Mesenchymal stem cell (in vitro differentiated cells and primary cell): ENCODE data around the gene MGAT4B.

Experiments used
- DNase-seq: peaks from one replicate; pipeline ENCODE4 v3.0.0-alpha.2; 2013
- H2AFZ ChIP-seq: one replicate; pipeline ENCODE4 v1.6.1; 2013; ENCODE audit warnings: low read depth, mild to moderate bottlenecking, control low read depth, inconsistent platforms, low read length, moderate library complexity
- H2AK5ac ChIP-seq: 2 replicates; pipeline ENCODE4 v1.6.1; 2013; ENCODE audit warnings: low read length, moderate library complexity, mild to moderate bottlenecking, inconsistent platforms; ENCODE audit not compliant: severe bottlenecking
- H2BK120ac ChIP-seq: one replicate; pipeline ENCODE4 v1.6.1; 2013; ENCODE audit warnings: low read depth, mild to moderate bottlenecking, inconsistent platforms, low read length, moderate library complexity
- H2BK12ac ChIP-seq, 2 experiments: one replicate each; pipeline ENCODE4 v1.6.1; 2013; ENCODE audit warnings: inconsistent platforms in 2 of 2, low read length in 2 of 2, mild to moderate bottlenecking in 2 of 2, moderate library complexity in 2 of 2, control low read depth in 1 of 2
- H2BK15ac ChIP-seq: one replicate; pipeline ENCODE4 v1.6.1; 2013; ENCODE audit warnings: mild to moderate bottlenecking, low read depth, inconsistent platforms; ENCODE audit not compliant: poor library complexity, severe bottlenecking
- H2BK5ac ChIP-seq: 2 replicates; pipeline ENCODE4 v1.6.1; 2013; ENCODE audit warnings: low read depth, mild to moderate bottlenecking, low read length, control low read depth, inconsistent platforms; ENCODE audit not compliant: poor library complexity, severe bottlenecking
- H3K14ac ChIP-seq, 2 experiments: one replicate each; pipeline ENCODE4 v1.6.1; 2013; ENCODE audit warnings: inconsistent platforms in 2 of 2, low read length in 2 of 2, control low read depth in 1 of 2, mild to moderate bottlenecking in 1 of 2, moderate library complexity in 1 of 2
- H3K18ac ChIP-seq, 2 experiments: one replicate each; pipeline ENCODE4 v1.6.1; 2013; ENCODE audit warnings: inconsistent platforms in 2 of 2, low read length in 2 of 2, control low read depth in 1 of 2, low read depth in 1 of 2, mild to moderate bottlenecking in 1 of 2
- H3K23ac ChIP-seq, 2 experiments: one replicate each; pipeline ENCODE4 v1.6.1; 2013; ENCODE audit warnings: inconsistent platforms in 2 of 2, low read length in 2 of 2, mild to moderate bottlenecking in 2 of 2, moderate library complexity in 2 of 2, control low read depth in 1 of 2
- H3K27ac ChIP-seq: 2 replicates; pipeline ENCODE4 v1.5.1; 2013; ENCODE audit warnings: mild to moderate bottlenecking, moderate library complexity, low read length, control low read depth, inconsistent platforms; ENCODE audit not compliant: poor library complexity, severe bottlenecking
- H3K27me3 ChIP-seq, 2 experiments: 2 replicates each; pipeline versions ENCODE4 v1.6.1 to v1.7.0; 2013; ENCODE audit warnings: low read length in 2 of 2, mild to moderate bottlenecking in 2 of 2, moderate library complexity in 2 of 2, control low read depth in 1 of 2, inconsistent platforms in 1 of 2; ENCODE audit not compliant: control insufficient read depth in 1 of 2, insufficient read depth in 1 of 2
- H3K36me3 ChIP-seq, 2 experiments: 2 replicates each; pipeline versions ENCODE4 v1.6.1 to v1.7.0; 2013; ENCODE audit warnings: low read length in 2 of 2, control low read depth in 1 of 2, inconsistent platforms in 1 of 2, low read depth in 1 of 2, mild to moderate bottlenecking in 1 of 2; ENCODE audit not compliant: insufficient read depth in 2 of 2, control insufficient read depth in 1 of 2
- H3K4ac ChIP-seq, 2 experiments: one replicate each; pipeline ENCODE4 v1.6.1; 2013; ENCODE audit warnings: inconsistent platforms in 2 of 2, low read length in 2 of 2, mild to moderate bottlenecking in 2 of 2, moderate library complexity in 2 of 2, control low read depth in 1 of 2, low read depth in 1 of 2
- H3K4me1 ChIP-seq: 2 replicates; pipeline ENCODE4 v1.6.1; 2013; ENCODE audit warnings: low read depth, low read length, control low read depth; ENCODE audit not compliant: control insufficient read depth, insufficient read depth
- H3K4me2 ChIP-seq: 2 replicates; pipeline ENCODE4 v1.6.1; 2013; ENCODE audit warnings: low read length, mild to moderate bottlenecking, inconsistent platforms; ENCODE audit not compliant: poor library complexity, severe bottlenecking
- H3K4me3 ChIP-seq, 2 experiments: 2 replicates each; pipeline versions ENCODE4 v1.5.1 to v1.7.0; 2013; ENCODE audit warnings: low read length in 2 of 2, mild to moderate bottlenecking in 2 of 2, control low read depth in 1 of 2, low read depth in 1 of 2; ENCODE audit not compliant: insufficient read depth in 1 of 2
- H3K79me1 ChIP-seq: replicated peaks from 2 replicates; pipeline ENCODE4 v1.6.1; 2013; ENCODE audit warnings: mild to moderate bottlenecking, control low read depth, low read length, inconsistent platforms; ENCODE audit not compliant: poor library complexity, severe bottlenecking
- H3K9ac ChIP-seq: 2 replicates; pipeline ENCODE4 v1.7.0; 2013; ENCODE audit warnings: mild to moderate bottlenecking, low read length, moderate library complexity
- H3K9me3 ChIP-seq: 2 replicates; pipeline ENCODE4 v1.7.0; 2013; ENCODE audit warnings: mild to moderate bottlenecking, low read length; ENCODE audit not compliant: control insufficient read depth
- H4K8ac ChIP-seq: one replicate; pipeline ENCODE4 v1.6.1; 2013; ENCODE audit warnings: inconsistent platforms, mild to moderate bottlenecking, low read length, moderate library complexity
- H4K91ac ChIP-seq: one replicate; pipeline ENCODE4 v1.6.1; 2013; ENCODE audit warnings: mild to moderate bottlenecking, low read length, inconsistent platforms
- WGBS: methylation state at CpG from one replicate; pipeline ENCODE4 v1.1.7; 2013; ENCODE audit warnings: mixed read lengths; 5-methylcytosine and 5-hydroxymethylcytosine counted together

MGAT4B gene

DNA sequence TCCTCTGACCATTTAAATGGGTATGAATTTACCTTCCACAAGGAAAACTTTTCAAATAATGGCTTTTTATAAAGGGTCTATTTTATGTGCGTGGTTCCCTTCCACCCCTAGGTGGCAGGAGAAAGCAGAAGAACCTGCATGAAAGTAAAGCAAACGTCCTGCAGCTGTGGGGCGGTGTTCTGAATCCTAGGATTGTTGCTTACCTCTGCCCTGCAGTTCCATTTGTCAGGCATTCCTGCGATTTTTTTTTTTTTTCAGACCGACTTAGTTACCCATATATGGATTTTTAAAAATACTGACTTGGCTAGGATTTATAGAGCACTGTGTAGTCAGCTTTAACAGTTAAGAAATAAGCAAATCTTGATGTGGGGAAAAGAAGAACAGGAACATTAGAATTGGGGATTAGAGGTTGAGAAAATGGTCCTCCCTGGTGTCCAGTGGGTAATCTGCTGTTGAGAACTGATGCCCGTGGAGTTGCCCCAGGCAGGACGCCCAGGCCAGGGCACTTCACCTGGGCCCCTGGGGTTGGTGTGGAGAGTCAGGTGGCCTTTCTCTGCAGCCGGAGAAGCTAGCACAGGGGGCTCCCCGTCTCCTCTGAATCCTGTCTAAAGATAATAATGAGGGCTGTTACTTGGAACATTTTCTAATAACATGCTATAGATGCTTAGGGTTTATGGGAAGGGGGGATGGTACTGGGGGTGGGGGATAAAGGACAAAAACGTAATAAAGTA is 43.3 kb downstream of the MGAT4B start:
- H4K91ac ChIP-seq = no peak overlapping the region
- H3K4me1 ChIP-seq = peaks cover 53% of the 10 kb centered on the region
- H3K27me3 ChIP-seq = no peaks in the 10 kb centered on the region
- H4K8ac ChIP-seq = no peak overlapping the region
- peak overlapping the region; percentile 67 to 71 for H3K4ac ChIP-seq
- DNase-seq = peak; percentile 86
- peaks cover 10 to 29% of the 10 kb centered on the region in 2 experiments for H3K36me3 ChIP-seq
- H2BK5ac ChIP-seq = peak overlapping the region; percentile 51
- peak overlapping the region; percentile 41 for H3K9ac ChIP-seq
- H3K4me2 ChIP-seq = no peak overlapping the region
- no peak overlapping the region for H2BK15ac ChIP-seq
- H3K79me1 ChIP-seq = peaks cover 5% of the 10 kb centered on the region
- peak overlapping the region; percentile 23 to 40 for H3K18ac ChIP-seq
- H2BK120ac ChIP-seq = peak overlapping the region; percentile 68
- H2AFZ ChIP-seq = no peak overlapping the region
- H3K27ac ChIP-seq = peak overlapping the region; percentile 95
- peak overlapping the region; percentile 65 to 79 for H2BK12ac ChIP-seq
- no peak overlapping the region for H3K14ac ChIP-seq
- peak overlapping the region; percentile 95 for H2AK5ac ChIP-seq
- H3K4me3 ChIP-seq = no peak overlapping the region
- H3K9me3 ChIP-seq = no peaks in the 10 kb centered on the region
- WGBS = 40% methylated on average over 8 of the region's 10 CpGs
- no peak overlapping the region for H3K23ac ChIP-seq

DNA sequence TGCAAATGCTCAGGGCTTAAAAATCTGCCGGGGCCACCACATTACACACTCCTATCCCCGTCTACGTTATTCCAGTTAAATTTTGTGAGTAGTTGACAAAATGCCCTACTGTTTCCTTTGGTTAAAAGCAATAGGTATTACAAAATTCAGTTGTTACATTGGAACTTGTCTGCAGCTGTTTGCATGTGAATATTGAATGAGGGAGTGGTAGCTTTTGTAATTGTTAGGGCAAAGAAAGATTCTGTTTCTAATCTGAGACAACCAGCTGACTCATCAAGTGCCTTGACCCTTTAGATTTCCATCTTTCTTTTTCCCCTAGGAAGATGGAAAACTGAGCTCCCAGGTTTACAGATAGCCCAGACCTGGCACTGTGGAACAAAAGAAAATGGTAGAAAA is 43.9 kb downstream of the MGAT4B start:
- H3K23ac ChIP-seq = no peak overlapping the region
- H3K27me3 ChIP-seq = no peaks in the 10 kb centered on the region
- peak; percentile 85 for DNase-seq
- no peak overlapping the region for H2AK5ac ChIP-seq
- H3K4me2 ChIP-seq = no peak overlapping the region
- H2BK120ac ChIP-seq = no peak overlapping the region
- H3K9ac ChIP-seq = peak overlapping the region; percentile 41
- peak overlapping the region in 1 of 2 experiments; percentile 14 for H3K18ac ChIP-seq
- no peak overlapping the region for H4K8ac ChIP-seq
- no peak overlapping the region for H4K91ac ChIP-seq
- H2BK12ac ChIP-seq = no peak overlapping the region
- H2AFZ ChIP-seq = no peak overlapping the region
- peaks cover 7 to 25% of the 10 kb centered on the region in 2 experiments for H3K36me3 ChIP-seq
- peak overlapping the region; percentile 69 for H3K27ac ChIP-seq
- peaks cover 50% of the 10 kb centered on the region for H3K4me1 ChIP-seq
- peak overlapping the region in 1 of 2 experiments; percentile 3 for H3K4me3 ChIP-seq
- no peak overlapping the region for H3K4ac ChIP-seq
- H3K14ac ChIP-seq = no peak overlapping the region
- peaks cover 5% of the 10 kb centered on the region for H3K79me1 ChIP-seq
- H2BK15ac ChIP-seq = no peak overlapping the region
- 63% methylated on average over 2 of the region's 3 CpGs for WGBS
- H3K9me3 ChIP-seq = no peaks in the 10 kb centered on the region
- H2BK5ac ChIP-seq = no peak overlapping the region

DNA sequence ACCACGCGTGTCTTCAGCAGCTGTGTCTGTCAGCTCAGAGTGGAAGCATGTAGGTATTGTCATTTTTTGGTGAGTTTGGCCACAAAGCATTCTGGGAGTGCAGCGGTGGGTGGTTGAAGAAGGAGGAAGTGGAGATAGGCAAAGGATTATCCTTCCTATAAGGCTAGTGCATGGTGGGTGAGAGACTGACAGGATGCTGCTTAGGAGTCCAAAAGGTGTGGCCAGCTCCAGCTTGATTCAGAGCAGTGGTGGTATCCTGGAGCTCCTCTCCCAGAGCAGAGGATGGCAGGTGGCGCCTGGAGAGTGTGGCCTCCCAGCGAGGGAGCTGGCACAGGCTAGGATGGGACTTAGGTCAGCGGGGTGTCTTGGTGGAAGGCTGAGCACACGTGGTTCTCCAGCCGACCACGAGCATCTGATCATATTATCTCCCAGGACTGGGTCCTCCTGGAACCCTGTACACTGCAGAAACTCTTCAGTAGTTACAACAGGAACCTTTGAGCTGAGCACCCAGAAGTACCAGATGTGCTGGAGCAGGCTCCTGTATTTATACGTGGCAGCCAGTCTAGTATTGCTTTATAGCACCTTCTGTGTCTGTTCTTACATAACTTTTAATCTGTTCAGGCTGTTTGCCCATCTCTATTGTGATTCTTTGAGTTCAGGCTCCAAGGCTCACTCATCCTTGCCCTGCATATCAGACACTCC is 44.4 kb downstream of the MGAT4B start:
- H2AFZ ChIP-seq = no peak overlapping the region
- H3K4me3 ChIP-seq = peak overlapping the region in 1 of 2 experiments; percentile 3
- H2BK120ac ChIP-seq = no peak overlapping the region
- H3K79me1 ChIP-seq = peaks cover 5% of the 10 kb centered on the region
- peak overlapping the region; percentile 53 for H2AK5ac ChIP-seq
- H3K4me2 ChIP-seq = no peak overlapping the region
- no peak for DNase-seq
- H3K4me1 ChIP-seq = peaks cover 49% of the 10 kb centered on the region
- peak overlapping the region; percentile 71 for H4K91ac ChIP-seq
- 72% methylated on average over 10 of the region's 10 CpGs for WGBS
- no peaks in the 10 kb centered on the region for H3K9me3 ChIP-seq
- H3K23ac ChIP-seq = no peak overlapping the region
- peak overlapping the region; percentile 69 for H3K27ac ChIP-seq
- H3K4ac ChIP-seq = peak overlapping the region in 1 of 2 experiments; percentile 59
- H3K14ac ChIP-seq = no peak overlapping the region
- H4K8ac ChIP-seq = peak overlapping the region; percentile 53
- H3K27me3 ChIP-seq = no peaks in the 10 kb centered on the region
- no peak overlapping the region for H2BK12ac ChIP-seq
- H2BK5ac ChIP-seq = no peak overlapping the region
- H3K9ac ChIP-seq = peak overlapping the region; percentile 41
- H3K18ac ChIP-seq = peak overlapping the region; percentile 23 to 28
- H2BK15ac ChIP-seq = no peak overlapping the region
- peaks cover 7 to 20% of the 10 kb centered on the region in 2 experiments for H3K36me3 ChIP-seq
